Neural cell (in vitro differentiated cells): ENCODE data around the gene CACNA1A. TPM values are rescaled to one million over a fixed set of nuclear protein-coding genes. Genes with fewer than 3 reads are reported as not detected.

Source experiments
- H2AFZ ChIP-seq: fragments of 200-600, 300-800 bp; sonication (generic), shearing (Covaris generic); 2 replicates; pipeline ENCODE4 v1.6.0; 2014; ENCODE audit warnings: low read depth, mild to moderate bottlenecking, antibody characterized with exemption, low read length, moderate library complexity
- H3F3A ChIP-seq: fragments of 200-600 bp; shearing (Covaris generic); 2 replicates; pipeline ENCODE4 v1.6.1; 2016; ENCODE audit warnings: mild to moderate bottlenecking, moderate library complexity, mixed read lengths, antibody characterized with exemption, low read length; ENCODE audit not compliant: insufficient read depth, poor library complexity, severe bottlenecking
- H3K27ac ChIP-seq: fragments of 200-600, 300-800 bp; sonication (generic), shearing (Covaris generic); 2 replicates; pipeline ENCODE4 v1.5.1; 2014; ENCODE audit warnings: mild to moderate bottlenecking, low read length, moderate library complexity
- H3K27me3 ChIP-seq: fragments of 300-800, 200-600 bp; sonication (generic), shearing (Covaris generic); 2 replicates; pipeline ENCODE4 v1.6.0; 2014; ENCODE audit warnings: mild to moderate bottlenecking, low read depth, low read length, moderate library complexity; ENCODE audit not compliant: insufficient read depth
- H3K36me3 ChIP-seq: fragments of 300-800, 200-600 bp; sonication (generic), shearing (Covaris generic); 2 replicates; pipeline ENCODE4 v1.5.1; 2014; ENCODE audit warnings: mild to moderate bottlenecking, antibody characterized with exemption, low read length, moderate library complexity; ENCODE audit not compliant: insufficient read depth
- H3K4me2 ChIP-seq: fragments of 300-800, 200-600 bp; sonication (generic), shearing (Covaris generic); 2 replicates; pipeline ENCODE4 v1.6.0; 2014; ENCODE audit warnings: mild to moderate bottlenecking, low read length
- H3K4me3 ChIP-seq: fragments of 300-800, 200-600 bp; sonication (generic), shearing (Covaris generic); 2 replicates; pipeline ENCODE4 v1.5.1; 2014; ENCODE audit warnings: mild to moderate bottlenecking, low read length, moderate library complexity
- H3K79me2 ChIP-seq: fragments of 200-600 bp; shearing (Covaris generic); replicated peaks from 2 replicates; pipeline ENCODE4 v1.6.0; 2014; ENCODE audit warnings: mild to moderate bottlenecking, low read length, moderate library complexity; ENCODE audit not compliant: insufficient read depth
- H3K9ac ChIP-seq: fragments of 300-800, 200-600 bp; sonication (generic), shearing (Covaris generic); 2 replicates; pipeline ENCODE4 v1.6.1; 2016; ENCODE audit warnings: mild to moderate bottlenecking, low read length, mixed read lengths
- H3K9me2 ChIP-seq: fragments of 200-600 bp; shearing (Covaris generic); 2 replicates; pipeline ENCODE4 v1.6.1; 2016; ENCODE audit warnings: mild to moderate bottlenecking, low read length, mixed read lengths; ENCODE audit not compliant: insufficient read depth
- H3K9me3 ChIP-seq: fragments of 200-600, 300-800 bp; sonication (generic), shearing (Covaris generic); 2 replicates; pipeline ENCODE4 v1.6.1; 2016; ENCODE audit warnings: mild to moderate bottlenecking, mixed run types, low read length, moderate library complexity, mixed read lengths
- H4K20me1 ChIP-seq: fragments of 200-600 bp; shearing (Covaris generic); 2 replicates; pipeline ENCODE4 v1.6.1; 2016; ENCODE audit warnings: mild to moderate bottlenecking, mixed run types; ENCODE audit not compliant: insufficient read depth
- CTCF ChIP-seq: fragments of 450-650 bp; IDR thresholded peaks from 2 replicates; pipeline ENCODE4 v1.5.1; 2014; ENCODE audit warnings: antibody characterized with exemption, mild to moderate bottlenecking, moderate library complexity; ENCODE audit not compliant: poor library complexity, severe bottlenecking
- EP300 ChIP-seq: fragments of 450-650 bp; conservative IDR thresholded peaks from 2 replicates; pipeline ENCODE4 v1.6.1; 2014; ENCODE audit warnings: antibody characterized with exemption, mild to moderate bottlenecking, moderate library complexity; ENCODE audit not compliant: poor library complexity, severe bottlenecking
- EZH2 ChIP-seq: fragments of 200-600, 300-800 bp; shearing (Covaris generic), sonication (generic); IDR thresholded peaks from 2 replicates; pipeline ENCODE4 v1.6.1; 2014; ENCODE audit warnings: antibody characterized with exemption, low read length, borderline replicate concordance, mild to moderate bottlenecking; ENCODE audit not compliant: insufficient read depth, poor library complexity, severe bottlenecking
- MXI1 ChIP-seq: fragments of 450-650 bp; conservative IDR thresholded peaks from 2 replicates; pipeline ENCODE4 v1.6.1; 2014; ENCODE audit warnings: antibody characterized with exemption, mild to moderate bottlenecking; ENCODE audit not compliant: poor library complexity, severe bottlenecking
- REST ChIP-seq: IDR thresholded peaks from 2 replicates; pipeline ENCODE4 v1.6.1; 2012; ENCODE audit warnings: borderline replicate concordance
- SMC3 ChIP-seq: fragments of 450-650 bp; conservative IDR thresholded peaks from 2 replicates; pipeline ENCODE4 v1.6.1; 2014; ENCODE audit warnings: antibody characterized with exemption, mild to moderate bottlenecking, moderate library complexity; ENCODE audit not compliant: poor library complexity
- TAF1 ChIP-seq: IDR thresholded peaks from 2 replicates; pipeline ENCODE4 v1.6.1; 2012; ENCODE audit warnings: low read depth
- polyA plus RNA-seq: library from polyadenylated mRNA; depleted of rRNA; stranded (reverse); fragments of >200 nt; gene quantifications from 2 replicates; pipeline ENCODE4 v1.2.3, GENCODE V29; 2014

Gene CACNA1A
- polyA plus RNA-seq, 1 donor from 2014 or later: 6.9 TPM

GRCh38 chr19:13303381-13304129, 202.7 kb downstream of the CACNA1A start:
- Histone ChIP-seq H3K4me3 (no peak overlapping the region), H2AFZ (no peak overlapping the region), H3K9ac (no peak overlapping the region), H3K4me2 (no peak overlapping the region), H3K27me3 (no peaks in the 10 kb centered on the region), H3K79me2 (no peaks in the 10 kb centered on the region), H3K27ac (no peak overlapping the region), H3K9me2 (no peaks in the 10 kb centered on the region), H3K36me3 (no peaks in the 10 kb centered on the region), H3K9me3 (no peaks in the 10 kb centered on the region), H3F3A (no peaks in the 10 kb centered on the region), H4K20me1 (no peaks in the 10 kb centered on the region)
- TF ChIP-seq EZH2 (no peak), MXI1 (no peak), SMC3 (no peak), TAF1 (no peak), EP300 (no peak), REST (no peak)

- Histone ChIP-seq H3K27me3 (no peaks in the 10 kb centered on the region), H4K20me1 (no peaks in the 10 kb centered on the region), H3K9ac (no peak overlapping the region), H3K79me2 (no peaks in the 10 kb centered on the region), H3F3A (no peaks in the 10 kb centered on the region), H3K9me2 (no peaks in the 10 kb centered on the region), H3K9me3 (no peaks in the 10 kb centered on the region), H3K36me3 (no peaks in the 10 kb centered on the region), H2AFZ (no peak overlapping the region), H3K4me3 (no peak overlapping the region), H3K4me2 (no peak overlapping the region), H3K27ac (no peak overlapping the region)
- no peak for TF ChIP-seq EP300
Measured at GRCh38 chr19:13302526-13303270, 203.6 kb downstream of the CACNA1A start.

GRCh38 chr19:13301627-13302334, 204.5 kb downstream of the CACNA1A start:
- no peaks in the 10 kb centered on the region for H4K20me1 ChIP-seq
- no peak overlapping the region for H3K9ac ChIP-seq
- no peak overlapping the region for H3K27ac ChIP-seq
- H3K79me2 ChIP-seq: no peaks in the 10 kb centered on the region
- H3K9me2 ChIP-seq: no peaks in the 10 kb centered on the region
- no peaks in the 10 kb centered on the region for H3F3A ChIP-seq
- no peak overlapping the region for H3K4me3 ChIP-seq
- TF ChIP-seq CTCF: no peak
- no peaks in the 10 kb centered on the region for H3K36me3 ChIP-seq
- H3K4me2 ChIP-seq: no peak overlapping the region
- H3K27me3 ChIP-seq: no peaks in the 10 kb centered on the region
- no peak overlapping the region for H2AFZ ChIP-seq
- no peaks in the 10 kb centered on the region for H3K9me3 ChIP-seq
